Lower lobe of right lung (tissue), 2 donors: ENCODE measurements around the gene CTSL. TPM values are rescaled to one million over a fixed set of nuclear protein-coding genes. Genes with fewer than 3 reads are reported as not detected.

ENCODE experiments used
- ATAC-seq, 2 donors: fragments of 200-7000 bp; cut with Tn5 transposase; one replicate each; pipeline ENCODE4 v1.9.1; 2020 to 2022; ENCODE audit warnings: mild to moderate bottlenecking in 2 of 2, moderate library complexity in 2 of 2
- DNase-seq: peaks from one replicate; pipeline ENCODE4 v3.0.0-alpha.2; 2020
- H3K27ac ChIP-seq: fragments of 200-600 bp; one replicate; pipeline ENCODE4 v1.8.0; 2022
- H3K27me3 ChIP-seq: fragments of 200-600 bp; one replicate; pipeline ENCODE4 v1.8.0; 2022; ENCODE audit warnings: low read depth
- H3K36me3 ChIP-seq: fragments of 200-600 bp; one replicate; pipeline ENCODE4 v1.8.0; 2022; ENCODE audit warnings: mild to moderate bottlenecking
- H3K4me1 ChIP-seq: fragments of 200-600 bp; one replicate; pipeline ENCODE4 v1.8.0; 2022
- H3K4me3 ChIP-seq: fragments of 200-600 bp; one replicate; pipeline ENCODE4 v1.8.0; 2022; ENCODE audit warnings: mild to moderate bottlenecking
- H3K9me3 ChIP-seq: fragments of 200-600 bp; one replicate; pipeline ENCODE4 v1.8.0; 2022
- intact Hi-C: fragments of 100-400 bp; cut with DNase I; formaldehyde crosslinking; loops from one replicate; pipeline ENCODE4 v1.11.0; 2022
- total RNA-seq: library from RNA; stranded (reverse); fragmentation: NEBNext Ultra II Directional; extraction: Animal tissue kit (Norgen Biotek cat#: 25700); gene quantifications from one replicate; pipeline ENCODE4 v1.2.1, GENCODE V29; 2021
- TF ChIP-seq, protein P1 (sequence below): fragments of 200-600 bp; IDR thresholded peaks from one replicate; pipeline ENCODE4 v1.8.0; 2022; ENCODE audit warnings: antibody characterized with exemption, mild to moderate bottlenecking
- donor health status: DM: no; HTN: yes; CAD: no; lungs with severe emphysema.

The CTSL gene
- total RNA-seq, 1 donor from 2014 or later, result 208 TPM

DNA sequence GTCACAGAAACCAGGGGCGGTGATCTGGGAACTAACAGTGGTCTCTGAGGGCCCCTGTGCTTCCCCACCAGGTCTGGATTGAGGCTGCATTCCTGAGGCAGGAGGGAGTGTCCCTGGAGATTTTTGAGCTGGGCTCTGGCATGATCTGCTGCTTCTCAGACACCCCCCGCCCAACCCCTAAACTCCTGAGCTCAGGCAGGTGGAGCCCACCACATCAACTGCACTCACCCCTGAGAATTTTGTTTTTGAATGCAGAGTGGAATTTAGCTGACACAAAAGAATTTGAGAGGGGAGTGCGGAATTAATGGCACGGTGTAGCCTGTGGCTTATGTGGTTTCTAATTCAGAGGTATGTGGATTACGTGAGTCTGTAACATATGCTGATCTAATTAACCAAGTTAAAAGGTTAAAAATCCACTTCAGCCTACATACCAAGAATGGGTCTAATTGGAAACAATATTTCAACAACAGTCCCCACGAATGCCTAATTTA lies 23.9 kb upstream of the CTSL start:
- Histone ChIP-seq H3K27ac (no peak overlapping the region), H3K4me1 (peaks cover 4% of the 10 kb centered on the region), H3K4me3 (no peak overlapping the region), H3K36me3 (peaks cover 93% of the 10 kb centered on the region), H3K27me3 (no peaks in the 10 kb centered on the region), H3K9me3 (no peaks in the 10 kb centered on the region)
- DNase-seq, result no peak
- ATAC-seq, result no peak
- TF ChIP-seq, protein P1, sequence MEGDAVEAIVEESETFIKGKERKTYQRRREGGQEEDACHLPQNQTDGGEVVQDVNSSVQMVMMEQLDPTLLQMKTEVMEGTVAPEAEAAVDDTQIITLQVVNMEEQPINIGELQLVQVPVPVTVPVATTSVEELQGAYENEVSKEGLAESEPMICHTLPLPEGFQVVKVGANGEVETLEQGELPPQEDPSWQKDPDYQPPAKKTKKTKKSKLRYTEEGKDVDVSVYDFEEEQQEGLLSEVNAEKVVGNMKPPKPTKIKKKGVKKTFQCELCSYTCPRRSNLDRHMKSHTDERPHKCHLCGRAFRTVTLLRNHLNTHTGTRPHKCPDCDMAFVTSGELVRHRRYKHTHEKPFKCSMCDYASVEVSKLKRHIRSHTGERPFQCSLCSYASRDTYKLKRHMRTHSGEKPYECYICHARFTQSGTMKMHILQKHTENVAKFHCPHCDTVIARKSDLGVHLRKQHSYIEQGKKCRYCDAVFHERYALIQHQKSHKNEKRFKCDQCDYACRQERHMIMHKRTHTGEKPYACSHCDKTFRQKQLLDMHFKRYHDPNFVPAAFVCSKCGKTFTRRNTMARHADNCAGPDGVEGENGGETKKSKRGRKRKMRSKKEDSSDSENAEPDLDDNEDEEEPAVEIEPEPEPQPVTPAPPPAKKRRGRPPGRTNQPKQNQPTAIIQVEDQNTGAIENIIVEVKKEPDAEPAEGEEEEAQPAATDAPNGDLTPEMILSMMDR, result no peak
- intact Hi-C loops, result no loop called here

DNA sequence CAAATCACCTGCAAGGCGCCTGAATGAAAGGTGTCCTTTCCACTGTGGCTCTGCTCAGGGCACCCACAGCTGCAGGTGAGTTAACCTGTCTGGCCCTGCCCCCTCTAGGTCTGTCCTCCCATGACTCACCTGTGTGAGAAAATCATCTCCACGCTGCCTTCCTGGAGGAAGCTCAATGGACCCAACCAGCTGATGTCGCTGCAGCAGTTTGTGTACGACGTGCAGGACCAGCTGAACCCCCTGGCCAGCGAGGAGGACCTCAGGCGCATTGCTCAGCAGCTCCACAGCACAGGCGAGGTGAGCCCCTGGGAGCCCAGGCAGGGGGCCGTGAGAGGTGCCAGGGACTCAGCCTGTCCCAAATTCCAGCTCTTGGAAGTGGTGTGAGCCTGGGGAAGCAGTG lies 23.0 kb upstream of the CTSL start:
- Histone ChIP-seq H3K4me3 (no peak overlapping the region), H3K9me3 (no peaks in the 10 kb centered on the region), H3K27me3 (no peaks in the 10 kb centered on the region), H3K36me3 (peaks cover 93% of the 10 kb centered on the region), H3K4me1 (peaks cover 6% of the 10 kb centered on the region), H3K27ac (no peak overlapping the region)
- ATAC-seq (no peak), DNase-seq (no peak)
- intact Hi-C loops, result no loop called here
- TF ChIP-seq, protein P1, result no peak

GRCh38 chr9:87703636-87704276 lies 22.2 kb upstream of the CTSL start:
- TF ChIP-seq, protein P1, result no peak
- H3K36me3 ChIP-seq, result peaks cover 93% of the 10 kb centered on the region

GRCh38 chr9:87704342-87704741 lies 21.6 kb upstream of the CTSL start:
- peaks cover 6% of the 10 kb centered on the region for H3K4me1 ChIP-seq
- no peak overlapping the region for H3K4me3 ChIP-seq
- no peak for DNase-seq
- intact Hi-C loops, result no loop called here
- H3K9me3 ChIP-seq, result no peaks in the 10 kb centered on the region
- TF ChIP-seq, protein P1, result no peak
- no peaks in the 10 kb centered on the region for H3K27me3 ChIP-seq
- peaks cover 93% of the 10 kb centered on the region for H3K36me3 ChIP-seq
- no peak for ATAC-seq
- H3K27ac ChIP-seq, result no peak overlapping the region

More at GRCh38 chr9:87703636-87704276, 22.2 kb upstream of the CTSL start:
- ATAC-seq (no peak), DNase-seq (no peak)
- H3K27ac ChIP-seq, result no peak overlapping the region
- H3K4me3 ChIP-seq, result no peak overlapping the region
- peaks cover 6% of the 10 kb centered on the region for H3K4me1 ChIP-seq
- no peaks in the 10 kb centered on the region for H3K27me3 ChIP-seq
- intact Hi-C loops, result no loop called here
- H3K9me3 ChIP-seq, result no peaks in the 10 kb centered on the region

GRCh38 chr9:87706066-87706739 lies 19.7 kb upstream of the CTSL start:
- intact Hi-C loops, result no loop called here
- H3K36me3 ChIP-seq, result peaks cover 77% of the 10 kb centered on the region

More at GRCh38 chr9:87706066-87706739, 19.7 kb upstream of the CTSL start:
- no peaks in the 10 kb centered on the region for H3K27me3 ChIP-seq
- H3K9me3 ChIP-seq, result no peaks in the 10 kb centered on the region
- TF ChIP-seq, protein P1, result no peak
- no peak overlapping the region for H3K27ac ChIP-seq
- DNase-seq (no peak), ATAC-seq (no peak)
- peaks cover 6% of the 10 kb centered on the region for H3K4me1 ChIP-seq
- H3K4me3 ChIP-seq, result no peak overlapping the region
